GM12878 (cell line): ENCODE data around the gene ANHX. TPM values are rescaled to one million over a fixed set of nuclear protein-coding genes. Genes with fewer than 3 reads are reported as not detected.

Experiments used
- ATAC-seq: fragments of 200-7000 bp; cut with Tn5 transposase; 3 replicates; pipeline ENCODE4 v1.9.1; 2020; ENCODE audit warnings: mild to moderate bottlenecking, moderate library complexity
- BruUV-seq: library from RNA; stranded (reverse); fragments of 400-500 nt; replicated peaks from 2 replicates; lab custom pipeline; 2021; lab: Mats Ljungman, UMichigan
- CTCF ChIA-PET: fragments of 300-600 bp; sonication (Branson Sonifier 250); formaldehyde crosslinking; extraction: SDS; loops from one replicate; lab custom pipeline; 2021; ENCODE audit warnings: inconsistent platforms; lab: Yijun Ruan, JAX
- POLR2A ChIA-PET: fragments of 350-600 bp; formaldehyde crosslinking; extraction: SDS; loops from one replicate; lab custom pipeline; 2021; ENCODE audit warnings: inconsistent platforms; lab: Charles Lee
- RAD21 ChIA-PET: fragments of 300-600 bp; sonication (Branson Sonifier 250); formaldehyde crosslinking; loops from one replicate; lab custom pipeline; 2023; ENCODE audit warnings: antibody characterized with exemption; ENCODE audit not compliant: unreplicated experiment; lab: Charles Lee
- SMC1A ChIA-PET: fragments of 300-600 bp; sonication (Branson Sonifier 250); formaldehyde crosslinking; loops from one replicate; lab custom pipeline; 2023; ENCODE audit not compliant: unreplicated experiment, uncharacterized antibody; lab: Charles Lee
- DNase-seq: peaks from one replicate; pipeline ENCODE4 v3.0.0-alpha.2; 2011; ENCODE audit warnings: low read depth, low spot score
- FAIRE-seq: peaks from 3 replicates; lab custom pipeline; 2011; peaks lifted over from hg19 to GRCh38; lab: Jason Lieb, UNC
- H2AFZ ChIP-seq: 2 replicates; pipeline ENCODE4 v1.6.0; 2011; ENCODE audit warnings: low read depth, low read length, control low read depth; ENCODE audit not compliant: control insufficient read depth
- H3K27ac ChIP-seq: 2 replicates; pipeline ENCODE4 v1.5.1; 2011; ENCODE audit warnings: control low read depth; ENCODE audit not compliant: control insufficient read depth, insufficient read depth
- H3K27me3 ChIP-seq, 2 experiments: replicated peaks in 1 of 2; 2 replicates each; pipeline versions ENCODE4 v1.6.0 to v1.6.1; 2011; ENCODE audit warnings: low read length in 1 of 2; ENCODE audit not compliant: control insufficient read depth in 2 of 2, insufficient read depth in 2 of 2
- H3K36me3 ChIP-seq, 2 experiments: 2 replicates each; pipeline ENCODE4 v1.5.1; 2011; ENCODE audit warnings: low read length in 1 of 2; ENCODE audit not compliant: control insufficient read depth in 2 of 2, insufficient read depth in 2 of 2
- H3K4me1 ChIP-seq: 2 replicates; pipeline ENCODE4 v1.6.1; 2011; ENCODE audit warnings: mild to moderate bottlenecking, low read length, moderate library complexity, mixed read lengths; ENCODE audit not compliant: control insufficient read depth, insufficient read depth
- H3K4me2 ChIP-seq: 2 replicates; pipeline ENCODE4 v1.6.0; 2011; ENCODE audit warnings: control low read depth; ENCODE audit not compliant: control insufficient read depth, insufficient read depth
- H3K4me3 ChIP-seq: fragments of 200-600 bp; sonication (generic); 2 replicates; pipeline ENCODE4 v1.5.1; 2016
- H3K79me2 ChIP-seq: 2 replicates; pipeline ENCODE4 v1.6.0; 2011; ENCODE audit warnings: low read length; ENCODE audit not compliant: control insufficient read depth, insufficient read depth
- H3K9ac ChIP-seq: 2 replicates; pipeline ENCODE4 v1.8.0; 2011; ENCODE audit warnings: low read length, control low read depth, mixed read lengths; ENCODE audit not compliant: control insufficient read depth, insufficient read depth
- H3K9me3 ChIP-seq: replicated peaks from 3 replicates; pipeline ENCODE4 v1.5.1; 2011; ENCODE audit warnings: mild to moderate bottlenecking, low read length; ENCODE audit not compliant: control insufficient read depth, insufficient read depth
- H4K20me1 ChIP-seq: 2 replicates; pipeline ENCODE4 v1.6.0; 2011; ENCODE audit not compliant: control insufficient read depth, insufficient read depth
- BCLAF1 ChIP-seq: fragments of 450-650 bp; IDR thresholded peaks from 2 replicates; pipeline ENCODE4 v1.6.1; 2017; ENCODE audit warnings: antibody characterized with exemption, mild to moderate bottlenecking, moderate library complexity
- CBX5 ChIP-seq: sonication (generic); IDR thresholded peaks from 2 replicates; pipeline ENCODE4 v1.6.1; 2016; ENCODE audit warnings: low read depth, moderate library complexity, mild to moderate bottlenecking, inconsistent platforms
- CEBPB ChIP-seq, 2 experiments: fragments of 150-350 bp in 1 of 2; IDR thresholded peaks; 2 replicates each; pipeline ENCODE4 v1.6.1; 2012 to 2014; ENCODE audit warnings: low read depth in 2 of 2, low read length in 2 of 2, borderline replicate concordance in 1 of 2, inconsistent platforms in 1 of 2
- CREB1 ChIP-seq: IDR thresholded peaks from 2 replicates; pipeline ENCODE4 v1.6.1; 2012; ENCODE audit warnings: low read depth, mild to moderate bottlenecking, inconsistent platforms
- CREM ChIP-seq: IDR thresholded peaks from 2 replicates; pipeline ENCODE4 v1.6.1; 2014; ENCODE audit warnings: antibody characterized with exemption, low read depth
- DPF2 ChIP-seq: fragments of 450-650 bp; IDR thresholded peaks from 2 replicates; pipeline ENCODE4 v1.6.1; 2017; ENCODE audit warnings: mild to moderate bottlenecking
- EGR1 ChIP-seq, 2 experiments: IDR thresholded peaks; 1 replicate in 1 of 2; 2 replicates in 1 of 2; pipeline ENCODE4 v1.6.1; 2011 to 2012; ENCODE audit warnings: low read depth in 2 of 2, low read length in 2 of 2, borderline replicate concordance in 1 of 2, mild to moderate bottlenecking in 1 of 2, moderate library complexity in 1 of 2
- IRF3 ChIP-seq: fragments of 450-650 bp; IDR thresholded peaks from 2 replicates; pipeline ENCODE4 v1.6.1; 2014; ENCODE audit warnings: mild to moderate bottlenecking
- KLF5 ChIP-seq: fragments of 450-650 bp; IDR thresholded peaks from 2 replicates; pipeline ENCODE4 v1.6.1; 2014; ENCODE audit warnings: mild to moderate bottlenecking; ENCODE audit not compliant: partially characterized antibody
- MAX ChIP-seq: IDR thresholded peaks from 2 replicates; pipeline ENCODE4 v1.6.1; 2012; ENCODE audit warnings: low read depth, low read length, improper control_type of control experiment
- PAX5 ChIP-seq: IDR thresholded peaks from 2 replicates; pipeline ENCODE4 v1.6.1; 2011; ENCODE audit warnings: low read depth, low read length, borderline replicate concordance
- RBBP5 ChIP-seq: fragments of 200-600 bp; sonication (generic); conservative IDR thresholded peaks from 2 replicates; pipeline ENCODE4 v1.6.1; 2016
- SREBF1 ChIP-seq: IDR thresholded peaks from 2 replicates; pipeline ENCODE4 v1.6.1; 2012; ENCODE audit warnings: mild to moderate bottlenecking, low read length
- TCF12 ChIP-seq: IDR thresholded peaks from 2 replicates; pipeline ENCODE4 v1.6.1; 2011; ENCODE audit warnings: low read depth, mild to moderate bottlenecking, low read length
- ZNF384 ChIP-seq: IDR thresholded peaks from 2 replicates; pipeline ENCODE4 v1.6.1; 2012; ENCODE audit warnings: low read depth, mild to moderate bottlenecking, low read length, improper control_type of control experiment, borderline replicate concordance
- ZNF687 ChIP-seq: fragments of 450-650 bp; IDR thresholded peaks from 2 replicates; pipeline ENCODE4 v1.6.1; 2017; ENCODE audit warnings: mild to moderate bottlenecking, moderate library complexity
- WGBS: methylation state at CpG from one replicate; pipeline ENCODE4 v1.1.6; 2016; ENCODE audit warnings: low lambda C conversion rate; ENCODE audit not compliant: insufficient replicate concordance, insufficient coverage; ENCODE audit errors: missing lambda C conversion rate; 5-methylcytosine and 5-hydroxymethylcytosine counted together
- in situ Hi-C: fragments of 300-500 bp; cut with MboI; formaldehyde crosslinking; loops from 9 replicates; pipeline ENCODE4 v1.14.3; 2018; ENCODE audit warnings: mixed read lengths
- intact Hi-C: fragments of 100-400 bp; cut with micrococcal nuclease; formaldehyde crosslinking; loops from one replicate; pipeline ENCODE4 v1.14.2; 2022; ENCODE audit not compliant: unreplicated experiment
- polyA plus RNA-seq, 11 experiments: library from polyadenylated mRNA; depleted of rRNA in 4 of 11; unstranded in 6 of 11; stranded (reverse) in 5 of 11; fragments of >200 nt; fragmentation: Nextera tagmentation in 4 of 11; fragmentation: Illumina TruSeq in 1 of 11; extraction: Ambion mirVana in 4 of 11; extraction: Trizol in 1 of 11; gene quantifications; 1 replicate in 1 of 11; 2 replicates in 10 of 11; pipeline versions ENCODE4 v1.2.1 to v1.2.3, GENCODE V29; 2011 to 2016; ENCODE audit warnings: inconsistent platforms in 2 of 11, missing spikeins in 2 of 11, low read depth in 1 of 11
- total RNA-seq, 4 experiments: library from RNA; depleted of rRNA in 3 of 4; stranded (reverse); fragments of >200 nt in 3 of 4; fragmentation: Illumina TruSeq in 1 of 4; extraction: Trizol in 1 of 4; gene quantifications; 2 replicates each; pipeline versions ENCODE4 v1.2.1 to v1.2.3, GENCODE V29; 2013 to 2021

Gene ANHX
- total and polyA plus RNA-seq, 10 of the 15 experiments (the other 5 are each of a cell fraction or from before 2014, with no cell fraction given): not detected

- no peak overlapping the region for H3K9ac ChIP-seq
- H3K27ac ChIP-seq: no peak overlapping the region
- H3K27me3 ChIP-seq: no peaks in the 10 kb centered on the region
- no peak for DNase-seq
- H3K79me2 ChIP-seq: no peaks in the 10 kb centered on the region
- no peak overlapping the region for H2AFZ ChIP-seq
- 100% methylated on average over 2 of the region's 2 CpGs for WGBS
- peaks cover 52% of the 10 kb centered on the region for H3K9me3 ChIP-seq
- intact Hi-C loops: no loop called here
- ChIA-PET POLR2A (no interaction called here), SMC1A (interaction anchor here (0.6 to 0.9 kb wide), 2 partner anchors 146 to 147 kb away, joined by 3 read pairs; no protein-coding TSS in a partner anchor), RAD21 (no interaction called here), CTCF (interaction anchor here (0.5 kb wide), 1 partner anchor 216 kb away, joined by 3 read pairs; the partner anchor contains the start of gene ZNF26)
- H3K4me2 ChIP-seq: no peak overlapping the region
- no peak overlapping the region for H3K4me3 ChIP-seq
- no peak for ATAC-seq
- no peaks in the 10 kb centered on the region for H3K4me1 ChIP-seq
- in situ Hi-C loops: no loop called here
- TF ChIP-seq CEBPB (IDR thresholded peaks at IDR 0.05; ENCODE audit: borderline replicate concordance in 1 of 2, low read depth in 2 of 2, low read length in 2 of 2) (no peak), RBBP5 (no peak), MAX (no peak), DPF2 (no peak), CREB1 (no peak), KLF5 (peak; percentile 92), EGR1 (IDR thresholded peaks at IDR 0.05; ENCODE audit: borderline replicate concordance in 1 of 2, low read depth in 2 of 2, low read length in 2 of 2) (no peak), IRF3 (no peak), SREBF1 (no peak), TCF12 (no peak), ZNF687 (no peak), CREM (no peak), CBX5 (peak; percentile 88), ZNF384 (no peak), PAX5 (no peak), BCLAF1 (no peak)
- TF ChIP-seq, all 136 proteins: peak for 2
- BruUV-seq: no TSS peak
- H4K20me1 ChIP-seq: no peaks in the 10 kb centered on the region
- no peak for FAIRE-seq
- H3K36me3 ChIP-seq: peaks cover 3 to 17% of the 10 kb centered on the region in 2 experiments; a peak in 2 of 4 replicates
Observed at GRCh38 chr12:133202493-133203343, 33.0 kb downstream of the ANHX start.
